ENCODE data around the gene PPARG.
A peak's percentile ranks its signal among the peaks of the same experiment; 100 is the strongest.

PPARG gene

GRCh38 chr3:12439161-12439940 is 150.5 kb downstream of the PPARG start:
- DNase-seq (ENCODE audit: low read depth), result no peak
- no peak overlapping the region for H3K4me3 ChIP-seq (ENCODE audit: low read depth, low read length)
- TF ChIP-seq CTCF (IDR thresholded peaks at IDR 0.05; ENCODE audit: low read depth, low read length, missing control alignments), result no peak
- in situ Hi-C loops (cut with HindIII; ENCODE audit: low sequenced_read_pairs), result no loop called here

- H3K4me3 ChIP-seq (ENCODE audit: low read depth, low read length), result no peak overlapping the region
- peak; percentile 8 for TF ChIP-seq CTCF (IDR thresholded peaks at IDR 0.05; ENCODE audit: low read depth, low read length, missing control alignments)
- in situ Hi-C loops (cut with HindIII; ENCODE audit: low sequenced_read_pairs), result no loop called here
- peak; percentile 82 for DNase-seq (ENCODE audit: low read depth)
These were observed 152.3 kb downstream of the PPARG start for GRCh38 chr3:12440927-12441714.

- no peak for DNase-seq (ENCODE audit: low read depth)
- no peak for TF ChIP-seq CTCF (IDR thresholded peaks at IDR 0.05; ENCODE audit: low read depth, low read length, missing control alignments)
These were observed 154.0 kb downstream of the PPARG start for GRCh38 chr3:12442654-12443501.

GRCh38 chr3:12443781-12444522 is 155.1 kb downstream of the PPARG start:
- DNase-seq (ENCODE audit: low read depth), result no peak
- in situ Hi-C loops (cut with HindIII; ENCODE audit: low sequenced_read_pairs), result no loop called here
- no peak overlapping the region for H3K4me3 ChIP-seq (ENCODE audit: low read depth, low read length)

More at GRCh38 chr3:12442654-12443501, 154.0 kb downstream of the PPARG start:
- in situ Hi-C loops (cut with HindIII; ENCODE audit: low sequenced_read_pairs), result no loop called here
- no peak overlapping the region for H3K4me3 ChIP-seq (ENCODE audit: low read depth, low read length)

GRCh38 chr3:12444582-12445471 is 156.0 kb downstream of the PPARG start:
- peak; percentile 23 for DNase-seq (ENCODE audit: low read depth)
- no peak overlapping the region for H3K4me3 ChIP-seq (ENCODE audit: low read depth, low read length)
- in situ Hi-C loops (cut with HindIII; ENCODE audit: low sequenced_read_pairs), result no loop called here
- TF ChIP-seq CTCF (IDR thresholded peaks at IDR 0.05; ENCODE audit: low read depth, low read length, missing control alignments), result no peak

More at GRCh38 chr3:12443781-12444522, 155.1 kb downstream of the PPARG start:
- TF ChIP-seq CTCF (IDR thresholded peaks at IDR 0.05; ENCODE audit: low read depth, low read length, missing control alignments), result no peak

Measured in astrocyte of the cerebellum (primary cell).